Measurements from ENCODE around the gene PSD4. TPM values are rescaled to one million over a fixed set of nuclear protein-coding genes. Genes with fewer than 3 reads are reported as not detected.

The PSD4 gene
- total and polyA plus RNA-seq, 10 donors: 43.9 to 154 (median 88.1) TPM

DNA sequence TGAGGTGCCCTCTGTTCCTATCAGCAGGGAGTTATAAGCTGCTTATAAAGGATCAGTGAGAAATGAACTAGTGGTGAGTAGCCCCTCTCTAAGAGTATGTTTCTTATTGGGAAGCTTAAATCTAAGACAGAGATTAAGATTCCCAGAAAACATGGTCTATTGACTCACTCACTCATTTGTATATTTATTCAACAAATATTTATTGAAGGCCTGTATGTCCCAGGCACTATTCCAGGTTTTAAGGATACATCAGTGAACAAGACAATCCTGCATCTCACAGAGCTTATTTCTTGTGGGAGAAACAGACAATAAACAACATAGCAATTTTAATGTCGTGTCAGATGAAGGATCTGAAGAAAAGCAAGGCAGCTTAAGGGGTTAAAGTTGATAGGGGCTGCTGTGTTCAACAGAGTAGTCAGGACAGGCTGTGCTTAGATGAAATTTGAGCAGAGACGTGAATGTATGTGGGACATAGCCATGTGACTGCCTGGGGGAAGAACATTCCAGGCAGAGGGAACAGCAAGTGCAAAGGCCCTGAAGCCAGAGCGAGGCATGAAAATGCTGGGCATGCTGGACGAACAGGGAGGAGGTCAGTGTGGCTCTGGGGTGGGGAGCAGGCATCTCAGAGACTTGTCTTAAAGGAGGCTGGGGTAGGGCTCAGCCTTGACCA is 14.8 kb upstream of the PSD4 start:
- Histone ChIP-seq H3K27me3 (replicated peaks in 1 of 7) (peaks cover 0 to 20% (median 6%) of the 10 kb centered on the region in 7 donors), H3K36me3 (no peaks in the 10 kb centered on the region), H3K9me3 (no peaks in the 10 kb centered on the region), H3K27ac (no peak overlapping the region), H3K4me1 (peaks cover 4 to 24% (median 21%) of the 10 kb centered on the region in 6 donors), H3K4me3 (no peak overlapping the region)
- DNase-seq: no peak
- intact Hi-C loops (cut with DNase I; ENCODE audit: low total_unique reads): no loop called here
- TF ChIP-seq, protein P1, sequence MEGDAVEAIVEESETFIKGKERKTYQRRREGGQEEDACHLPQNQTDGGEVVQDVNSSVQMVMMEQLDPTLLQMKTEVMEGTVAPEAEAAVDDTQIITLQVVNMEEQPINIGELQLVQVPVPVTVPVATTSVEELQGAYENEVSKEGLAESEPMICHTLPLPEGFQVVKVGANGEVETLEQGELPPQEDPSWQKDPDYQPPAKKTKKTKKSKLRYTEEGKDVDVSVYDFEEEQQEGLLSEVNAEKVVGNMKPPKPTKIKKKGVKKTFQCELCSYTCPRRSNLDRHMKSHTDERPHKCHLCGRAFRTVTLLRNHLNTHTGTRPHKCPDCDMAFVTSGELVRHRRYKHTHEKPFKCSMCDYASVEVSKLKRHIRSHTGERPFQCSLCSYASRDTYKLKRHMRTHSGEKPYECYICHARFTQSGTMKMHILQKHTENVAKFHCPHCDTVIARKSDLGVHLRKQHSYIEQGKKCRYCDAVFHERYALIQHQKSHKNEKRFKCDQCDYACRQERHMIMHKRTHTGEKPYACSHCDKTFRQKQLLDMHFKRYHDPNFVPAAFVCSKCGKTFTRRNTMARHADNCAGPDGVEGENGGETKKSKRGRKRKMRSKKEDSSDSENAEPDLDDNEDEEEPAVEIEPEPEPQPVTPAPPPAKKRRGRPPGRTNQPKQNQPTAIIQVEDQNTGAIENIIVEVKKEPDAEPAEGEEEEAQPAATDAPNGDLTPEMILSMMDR (IDR thresholded peaks at IDR 0.05 in 8 of 11, conservative IDR thresholded peaks at IDR 0.05 in 3 of 11): no peak
- TF ChIP-seq POLR2AphosphoS5 (IDR thresholded peaks at IDR 0.05): no peak
- TF ChIP-seq POLR2A (IDR thresholded peaks at IDR 0.05): no peak
- WGBS, 5 donors: 88 to 94% (median 92%) methylated on average over 4 of the region's 4 CpGs

DNA sequence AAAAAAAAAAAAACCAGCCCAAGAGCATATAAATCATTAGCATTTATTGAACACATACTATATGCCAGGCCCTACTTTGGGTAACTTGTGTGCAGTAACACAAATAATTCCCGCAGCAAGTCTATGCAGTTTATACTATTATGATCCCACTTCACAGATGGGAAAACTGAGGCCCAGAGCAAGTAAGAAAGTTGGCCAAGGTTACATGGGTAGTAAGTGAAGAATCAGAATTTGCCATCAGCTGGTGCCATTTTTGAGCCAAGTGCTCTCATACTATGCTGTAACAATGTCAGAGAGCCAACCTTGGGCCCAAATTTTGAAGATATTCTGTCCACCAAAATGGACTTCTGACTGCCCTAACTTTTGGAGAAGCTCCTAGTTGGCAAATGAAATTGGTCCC is 13.5 kb upstream of the PSD4 start:
- no peaks in the 10 kb centered on the region for H3K36me3 ChIP-seq
- no peak for DNase-seq
- no peak overlapping the region for H3K4me3 ChIP-seq
- TF ChIP-seq POLR2A (IDR thresholded peaks at IDR 0.05): no peak
- no peak for TF ChIP-seq POLR2AphosphoS5 (IDR thresholded peaks at IDR 0.05)
- no peaks in the 10 kb centered on the region for H3K9me3 ChIP-seq
- peaks cover 0 to 20% (median 6%) of the 10 kb centered on the region in 7 donors for H3K27me3 ChIP-seq (replicated peaks in 1 of 7)
- peaks cover 4 to 24% (median 21%) of the 10 kb centered on the region in 6 donors for H3K4me1 ChIP-seq
- no peak overlapping the region for H3K27ac ChIP-seq
- intact Hi-C loops (cut with DNase I; ENCODE audit: low total_unique reads): no loop called here
- 97 to 100% (median 100%) methylated on average over 1 of the region's 1 CpG for WGBS, 5 donors

DNA sequence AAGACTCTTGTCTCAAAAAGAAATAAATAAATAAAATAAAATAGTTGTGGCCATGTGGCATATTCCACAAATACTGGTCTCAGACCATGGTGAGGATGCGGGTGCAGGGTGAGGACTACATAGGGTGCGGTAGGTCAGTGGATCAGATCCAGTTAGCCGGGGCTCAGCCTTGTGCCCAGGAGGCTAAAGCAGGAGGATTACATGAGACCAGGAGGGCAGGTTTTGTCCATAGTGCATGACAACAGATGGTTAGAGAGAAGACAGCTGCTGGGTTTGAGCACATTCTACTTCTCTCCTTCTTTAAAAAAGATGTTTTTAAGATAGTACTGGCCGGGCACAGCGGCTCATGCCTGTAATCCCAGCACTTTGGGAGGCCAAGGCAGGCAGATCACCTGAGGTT is 12.8 kb upstream of the PSD4 start:
- Histone ChIP-seq H3K4me1 (peaks cover 4 to 24% (median 21%) of the 10 kb centered on the region in 6 donors), H3K36me3 (no peaks in the 10 kb centered on the region), H3K9me3 (no peaks in the 10 kb centered on the region), H3K4me3 (no peak overlapping the region), H3K27me3 (replicated peaks in 1 of 7) (peaks cover 0 to 20% (median 6%) of the 10 kb centered on the region in 7 donors), H3K27ac (no peak overlapping the region)
- 92 to 98% (median 95%) methylated on average over 5 of the region's 5 CpGs for WGBS, 5 donors
- intact Hi-C loops (cut with DNase I; ENCODE audit: low total_unique reads): no loop called here
- TF ChIP-seq, protein P1 (IDR thresholded peaks at IDR 0.05 in 8 of 11, conservative IDR thresholded peaks at IDR 0.05 in 3 of 11): no peak
- no peak for TF ChIP-seq POLR2A (IDR thresholded peaks at IDR 0.05)
- TF ChIP-seq POLR2AphosphoS5 (IDR thresholded peaks at IDR 0.05): no peak
- peak; percentile 23 for DNase-seq

DNA sequence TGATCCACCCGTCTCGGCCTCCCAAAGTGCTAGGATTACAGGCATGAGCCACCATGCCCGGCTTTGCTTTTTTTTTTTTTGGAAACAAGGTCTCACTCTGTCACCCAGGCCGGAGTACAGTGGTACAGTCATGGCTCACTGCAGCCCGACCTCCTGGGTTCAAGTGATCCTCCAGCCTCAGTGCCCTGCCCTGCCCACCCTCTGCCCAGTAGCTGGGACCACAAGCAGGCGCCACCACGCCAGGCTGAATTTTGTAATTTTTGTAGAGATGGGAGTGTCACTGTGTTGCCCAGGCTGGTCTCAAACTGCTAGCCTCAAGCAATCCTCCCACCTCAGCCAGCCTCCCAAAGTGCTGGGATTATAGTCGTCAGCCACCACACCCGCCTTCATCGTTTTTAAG is 11.6 kb upstream of the PSD4 start:
- H3K4me1 ChIP-seq: peaks cover 0 to 26% (median 21%) of the 10 kb centered on the region in 6 donors
- H3K27ac ChIP-seq: no peak overlapping the region
- no peaks in the 10 kb centered on the region for H3K36me3 ChIP-seq
- TF ChIP-seq, protein P1 (IDR thresholded peaks at IDR 0.05 in 8 of 11, conservative IDR thresholded peaks at IDR 0.05 in 3 of 11): no peak
- TF ChIP-seq POLR2A (IDR thresholded peaks at IDR 0.05) (no peak), POLR2AphosphoS5 (IDR thresholded peaks at IDR 0.05) (no peak)
- H3K4me3 ChIP-seq: no peak overlapping the region
- DNase-seq: peak; percentile 36
- intact Hi-C loops (cut with DNase I; ENCODE audit: low total_unique reads): no loop called here
- WGBS, 5 donors: 90 to 94% (median 92%) methylated on average over 10 of the region's 10 CpGs
- no peaks in the 10 kb centered on the region for H3K9me3 ChIP-seq
- peaks cover 0 to 11% (median 6%) of the 10 kb centered on the region in 7 donors for H3K27me3 ChIP-seq (replicated peaks in 1 of 7)
